Testis (tissue), 2 donors: ENCODE measurements around the gene CRYL1.

ENCODE experiments used
- POLR2A ChIP-seq: fragments of 450-650 bp; IDR thresholded peaks from one replicate; pipeline ENCODE4 v1.6.1; 2017; ENCODE audit warnings: antibody characterized with exemption, mild to moderate bottlenecking, moderate library complexity
- TF ChIP-seq, protein P1 (sequence below), 3 experiments: fragments of 450-650 bp in 2 of 3; fragments of 200-600 bp in 1 of 3; sonication (generic) in 1 of 3; IDR thresholded peaks; one replicate each; pipeline ENCODE4 v1.5.1; 2016 to 2019; ENCODE audit warnings: antibody characterized with exemption in 3 of 3, mild to moderate bottlenecking in 2 of 3, moderate library complexity in 1 of 3

DNA sequence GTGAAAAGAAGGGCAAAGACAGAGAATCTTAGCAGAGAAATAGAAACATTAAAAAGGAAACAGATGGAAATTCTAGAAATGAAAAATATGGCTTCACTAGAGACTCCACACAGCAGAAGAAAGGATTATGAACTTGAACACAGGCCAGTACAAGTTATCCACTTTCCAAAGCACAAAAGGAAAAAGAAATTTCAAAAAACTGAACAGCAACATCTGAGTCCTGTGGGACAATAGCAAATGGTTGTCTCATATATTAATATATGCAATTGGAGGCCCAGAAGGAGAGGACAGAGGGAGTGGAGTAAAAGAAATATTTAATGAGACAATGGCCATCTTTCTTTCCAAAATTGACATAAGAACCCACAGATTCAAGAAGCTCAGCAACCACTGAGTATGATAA is 151.8 kb downstream of the CRYL1 start:
- TF ChIP-seq POLR2A = no peak
- TF ChIP-seq, protein P1, sequence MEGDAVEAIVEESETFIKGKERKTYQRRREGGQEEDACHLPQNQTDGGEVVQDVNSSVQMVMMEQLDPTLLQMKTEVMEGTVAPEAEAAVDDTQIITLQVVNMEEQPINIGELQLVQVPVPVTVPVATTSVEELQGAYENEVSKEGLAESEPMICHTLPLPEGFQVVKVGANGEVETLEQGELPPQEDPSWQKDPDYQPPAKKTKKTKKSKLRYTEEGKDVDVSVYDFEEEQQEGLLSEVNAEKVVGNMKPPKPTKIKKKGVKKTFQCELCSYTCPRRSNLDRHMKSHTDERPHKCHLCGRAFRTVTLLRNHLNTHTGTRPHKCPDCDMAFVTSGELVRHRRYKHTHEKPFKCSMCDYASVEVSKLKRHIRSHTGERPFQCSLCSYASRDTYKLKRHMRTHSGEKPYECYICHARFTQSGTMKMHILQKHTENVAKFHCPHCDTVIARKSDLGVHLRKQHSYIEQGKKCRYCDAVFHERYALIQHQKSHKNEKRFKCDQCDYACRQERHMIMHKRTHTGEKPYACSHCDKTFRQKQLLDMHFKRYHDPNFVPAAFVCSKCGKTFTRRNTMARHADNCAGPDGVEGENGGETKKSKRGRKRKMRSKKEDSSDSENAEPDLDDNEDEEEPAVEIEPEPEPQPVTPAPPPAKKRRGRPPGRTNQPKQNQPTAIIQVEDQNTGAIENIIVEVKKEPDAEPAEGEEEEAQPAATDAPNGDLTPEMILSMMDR (IDR thresholded peaks at IDR 0.05) = no peak
